Measurements from ENCODE around the gene SPAG16.

GRCh38 chr2:214286011-214286410 lies 1001.7 kb downstream of the SPAG16 start:
- TF ChIP-seq CTCF (IDR thresholded peaks at IDR 0.05) (no peak), POLR2A (IDR thresholded peaks at IDR 0.05) (no peak)
